DMS 273 (cell line): ENCODE data around the gene BRMS1.
A peak's percentile ranks its signal among the peaks of the same experiment; 100 is the strongest.
"Not testable (repeated sequence)": the region's sequence is repeated elsewhere in the genome, so short reads cannot be mapped to it uniquely, and the experiment has no call there.

ENCODE experiments used
- DNase-seq: peaks from one replicate; lab custom pipeline; 2025; ENCODE audit not compliant: unreplicated experiment; lab: John Stamatoyannopoulos, UW

BRMS1 gene

DNA sequence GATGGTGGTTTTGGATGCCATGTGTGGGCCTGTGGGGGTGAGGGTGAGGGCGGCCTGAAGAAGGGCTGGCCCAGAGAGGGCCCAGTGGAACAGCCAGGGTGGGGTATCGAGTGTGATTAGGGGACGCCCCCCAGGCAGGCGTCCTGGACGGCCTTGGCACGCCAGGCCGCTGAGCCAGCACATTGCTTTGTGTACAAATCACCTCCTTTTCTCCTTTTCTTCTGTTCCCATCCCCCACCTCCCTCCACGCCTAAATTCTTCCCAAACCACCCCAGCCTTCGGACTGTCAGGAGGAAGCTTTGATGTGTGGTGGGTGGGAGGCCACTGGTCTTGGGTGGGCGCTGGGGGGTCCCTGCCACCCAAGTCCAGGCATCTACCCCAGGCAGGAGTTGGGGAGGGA lies 20.2 kb downstream of the BRMS1 start:
- peak; percentile 54 for DNase-seq

GRCh38 chr11:66323684-66324083 lies 21.2 kb downstream of the BRMS1 start:
- DNase-seq = no peak

DNA sequence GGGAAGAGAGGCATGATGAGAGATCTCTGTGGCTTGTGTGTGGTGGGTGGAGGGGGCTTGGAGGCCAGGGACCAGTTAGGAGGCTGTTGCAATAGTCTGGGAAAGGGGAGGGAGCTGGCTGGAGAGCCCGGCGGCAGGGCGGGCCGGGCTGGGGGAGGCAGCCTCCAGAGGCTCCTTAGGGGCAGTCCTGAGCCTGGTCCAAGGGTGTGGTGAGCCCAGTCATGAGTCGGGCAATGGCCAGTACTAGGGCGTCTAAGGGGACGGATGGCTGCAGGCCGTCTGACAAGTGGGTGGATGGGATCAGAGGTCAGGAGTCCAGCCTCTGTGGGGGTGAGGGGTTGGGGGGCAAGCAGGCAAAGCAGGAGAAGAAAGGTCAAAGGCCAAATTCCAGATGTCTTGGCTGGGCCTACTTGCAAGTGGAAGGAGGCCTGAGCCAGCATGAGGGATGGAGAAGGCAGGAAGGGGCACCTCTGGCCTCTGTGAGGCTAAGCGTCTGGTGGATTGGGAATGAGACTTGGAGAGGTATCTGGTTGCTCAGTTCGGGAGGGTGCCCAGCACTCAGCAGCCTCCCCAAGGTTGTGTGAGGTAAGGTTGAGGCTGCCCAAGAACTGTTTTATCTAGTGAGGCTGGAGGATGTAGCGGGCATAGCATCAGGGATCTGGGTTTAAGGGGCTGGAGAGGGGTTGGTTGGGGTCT lies 22.0 kb downstream of the BRMS1 start:
- no peak for DNase-seq

GRCh38 chr11:66321606-66322005 lies 23.3 kb downstream of the BRMS1 start:
- DNase-seq = no peak

DNA sequence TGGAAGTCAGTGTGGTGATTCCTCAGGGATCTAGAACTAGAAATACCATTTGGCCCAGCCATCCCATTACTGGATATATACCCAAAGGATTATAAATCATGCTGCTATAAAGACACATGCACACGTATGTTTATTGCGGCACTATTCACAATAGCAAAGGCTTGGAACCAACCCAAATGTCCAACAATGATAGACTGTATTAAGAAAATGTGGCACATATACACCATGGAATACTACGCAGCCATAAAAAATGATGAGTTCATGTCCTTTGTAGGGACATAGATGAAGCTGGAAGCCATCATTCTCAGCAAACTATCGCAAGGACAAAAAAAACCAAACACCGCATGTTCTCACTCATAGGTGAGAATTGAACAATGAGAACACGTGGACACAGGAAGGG lies 24.2 kb downstream of the BRMS1 start:
- not testable (repeated sequence) for DNase-seq

- not testable (repeated sequence) for DNase-seq
These were observed 24.6 kb downstream of the BRMS1 start for GRCh38 chr11:66320289-66320688.

DNA sequence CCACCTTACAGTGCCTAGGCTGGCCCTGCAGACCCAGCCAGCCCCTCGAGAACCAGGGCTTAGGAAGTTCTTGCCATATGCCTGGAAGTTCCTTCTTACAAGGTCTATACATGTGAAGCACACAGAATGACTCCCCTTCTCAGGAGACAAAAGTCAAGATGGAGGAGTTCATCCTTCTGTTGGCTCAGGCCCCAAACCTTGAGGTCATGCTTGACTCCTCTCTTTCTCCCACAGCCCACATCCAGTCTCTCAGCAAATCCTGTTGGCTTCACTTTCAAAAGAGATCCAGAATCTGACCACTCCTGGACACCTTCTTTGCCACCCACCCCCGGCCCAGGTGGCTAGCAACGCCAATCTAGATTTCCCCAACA lies 26.3 kb downstream of the BRMS1 start:
- no peak for DNase-seq

DNA sequence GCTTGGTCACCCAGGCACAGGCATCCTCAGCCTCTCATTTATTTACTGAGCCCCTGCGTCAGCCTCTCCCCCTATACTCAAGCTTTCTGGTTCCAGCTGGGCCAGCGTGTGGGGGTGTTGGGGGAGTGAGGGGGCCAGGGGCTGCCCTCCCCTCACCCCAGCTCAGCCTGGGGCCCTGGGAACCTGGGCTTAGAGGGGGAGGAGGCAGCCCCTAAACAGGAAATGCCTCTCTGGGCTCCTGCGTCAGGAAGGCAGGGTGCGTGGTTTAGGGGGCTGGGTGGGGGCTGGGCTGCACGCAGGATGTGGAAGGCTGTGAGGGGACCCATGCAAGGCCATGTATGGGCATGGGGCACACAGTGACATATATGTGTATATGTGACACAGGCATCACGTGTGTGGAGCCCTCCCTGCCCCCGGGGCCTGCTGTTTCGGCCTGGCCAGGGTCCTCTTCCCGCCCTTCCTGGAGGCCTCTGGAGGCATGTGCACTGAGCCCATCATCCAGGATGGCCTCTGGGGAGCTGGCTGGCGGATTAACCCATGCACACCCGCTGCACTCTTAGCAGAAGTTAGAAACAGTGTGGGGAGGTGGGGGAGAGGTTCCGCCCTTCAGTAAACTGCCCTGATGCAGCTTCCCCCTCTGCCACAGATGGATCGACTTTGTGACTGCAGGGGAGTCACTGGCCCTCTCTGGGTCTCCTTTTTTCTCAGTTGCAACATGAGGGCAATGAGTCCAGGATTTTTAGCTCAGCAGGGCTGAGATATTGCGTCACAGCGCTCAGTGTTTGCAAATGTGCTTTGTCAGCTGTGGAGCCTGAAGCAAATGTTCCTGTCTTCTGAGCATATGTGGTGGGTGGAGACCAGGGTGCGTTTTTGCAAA lies 26.9 kb downstream of the BRMS1 start:
- peak; percentile 62 for DNase-seq

- DNase-seq = peak; percentile 61
These were observed 27.6 kb downstream of the BRMS1 start for GRCh38 chr11:66317322-66317722.

- peak; percentile 71 for DNase-seq
These were observed 28.1 kb downstream of the BRMS1 start, which contains the start of gene CD248 for GRCh38 chr11:66316849-66317251. TSS of gene CD248 (minus strand) at chr11:66317044. CDS start at chr11:66317027, 17 bp downstream.

DNA sequence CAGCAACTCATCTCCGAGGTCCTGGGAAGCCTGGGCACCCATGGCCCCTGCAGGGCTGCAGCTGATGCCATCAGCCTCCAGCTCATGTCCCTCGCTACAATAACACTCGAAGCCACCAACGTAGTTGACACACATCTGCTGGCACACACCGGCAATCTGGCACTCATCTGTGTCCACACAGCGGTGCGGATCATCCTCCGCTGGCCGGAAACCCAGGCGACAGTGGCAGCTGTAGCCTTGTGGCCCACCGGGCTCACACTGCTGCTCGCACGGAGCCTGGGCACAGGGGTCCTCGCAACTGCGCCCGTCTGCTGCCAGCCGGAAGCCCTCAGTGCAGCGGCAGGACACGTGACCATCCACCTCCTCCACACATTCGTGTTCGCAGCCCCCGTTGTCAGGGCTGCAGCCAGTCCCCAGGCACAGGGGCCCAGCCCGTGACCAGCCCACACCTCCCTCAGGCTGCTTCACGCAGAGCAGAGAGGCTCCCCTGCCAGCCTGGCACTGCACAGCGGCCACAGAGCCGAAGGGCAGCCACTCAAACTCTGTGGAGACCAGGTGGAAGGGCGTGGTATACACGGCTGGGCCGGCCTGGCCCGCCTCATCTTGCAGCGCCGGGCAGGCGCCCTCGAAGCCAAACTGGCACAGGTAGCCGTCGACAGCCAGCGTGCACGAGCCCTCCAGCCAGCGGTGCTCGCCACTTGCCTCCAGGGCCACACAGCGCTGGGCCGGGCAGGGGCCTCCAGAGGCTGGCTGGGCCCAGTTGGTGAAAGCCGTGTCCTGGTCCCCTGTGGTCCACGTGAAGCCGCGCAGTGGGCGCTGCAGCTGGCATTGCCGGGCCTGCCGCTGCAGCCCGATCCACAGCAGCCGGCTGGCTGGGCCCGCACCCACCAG lies 28.7 kb downstream of the BRMS1 start:
- no peak for DNase-seq

DNA sequence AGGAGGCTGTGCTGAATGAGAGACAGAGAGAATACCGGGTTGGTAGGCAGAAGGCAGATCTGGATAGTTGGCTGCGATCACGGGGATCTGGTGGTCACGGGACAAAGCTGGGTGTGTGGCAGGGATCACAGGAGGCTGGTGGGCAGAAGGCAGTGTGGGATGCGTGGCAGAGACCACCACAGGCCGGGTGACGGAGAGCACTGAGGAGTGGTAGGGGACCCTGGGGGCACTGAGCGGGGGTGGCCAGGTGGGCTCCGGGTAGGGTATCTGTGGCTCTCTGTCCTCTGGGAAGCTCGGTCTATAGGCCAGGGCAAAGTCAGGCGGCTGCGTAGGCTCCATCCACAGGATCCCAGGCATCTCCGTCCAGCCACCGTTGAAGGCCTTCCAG lies 29.4 kb downstream of the BRMS1 start:
- DNase-seq = no peak

DNA sequence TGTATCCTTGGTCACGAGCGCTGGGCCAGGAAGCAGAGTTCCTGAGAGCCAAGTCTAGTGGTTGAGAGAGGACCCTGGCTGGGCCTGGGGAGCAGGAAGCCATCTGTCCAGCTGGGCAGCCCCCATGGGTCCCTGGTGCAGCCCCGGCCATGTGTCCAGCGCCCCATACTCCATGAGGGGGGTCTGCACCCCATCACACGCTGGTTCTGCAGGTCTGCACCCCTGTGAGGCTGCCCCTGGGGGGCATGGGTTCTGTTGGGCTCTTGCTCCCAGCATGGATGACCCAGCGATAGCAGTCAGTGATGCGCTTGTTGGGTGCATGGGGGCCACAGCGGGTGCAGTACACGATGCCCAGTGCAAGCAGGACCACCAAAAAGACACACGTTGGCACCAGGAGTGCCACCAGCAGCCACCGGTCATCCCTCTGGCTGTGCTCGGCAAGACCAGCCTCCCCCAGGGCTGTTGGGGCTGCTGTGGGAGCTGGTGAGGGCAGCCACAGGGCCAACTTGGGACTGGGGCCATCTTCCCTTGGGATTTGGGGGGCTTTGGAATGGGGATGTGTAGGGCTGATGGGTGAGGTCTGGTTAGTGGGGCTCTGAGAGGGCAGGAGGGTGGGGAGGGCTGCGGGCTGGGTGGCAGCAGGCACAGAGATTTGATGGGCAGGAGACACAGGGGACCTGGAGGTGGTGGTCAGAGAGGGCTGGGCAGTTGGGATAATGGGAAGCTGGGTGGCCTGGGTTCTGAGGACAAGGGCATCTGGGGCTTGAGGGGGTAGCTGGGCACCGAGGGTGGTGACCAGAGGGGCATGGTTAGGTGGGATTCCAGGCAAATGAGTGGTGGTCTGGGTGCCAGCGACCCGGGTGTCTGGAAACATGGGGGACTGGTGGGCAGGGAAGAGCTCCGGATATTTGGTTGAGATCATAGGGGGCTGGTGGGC lies 30.1 kb downstream of the BRMS1 start:
- DNase-seq = no peak

DNA sequence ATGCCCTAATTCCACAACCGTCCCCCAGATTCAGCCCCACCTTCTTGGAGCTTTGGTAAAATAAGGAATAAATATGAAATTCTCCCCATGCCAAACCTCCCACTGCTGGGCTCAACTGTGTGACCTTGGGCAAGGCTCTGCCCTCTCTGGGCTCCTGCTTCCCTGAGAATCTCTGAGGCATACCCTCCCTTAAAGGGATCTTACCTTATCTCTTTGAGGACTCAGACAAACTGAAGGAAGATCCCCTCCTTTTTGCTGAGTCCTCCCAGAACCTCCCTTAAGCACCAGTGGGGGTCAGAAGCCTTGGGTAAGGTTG lies 30.8 kb downstream of the BRMS1 start:
- DNase-seq = no peak

- no peak for DNase-seq
These were observed 31.4 kb downstream of the BRMS1 start for GRCh38 chr11:66313321-66314185.

DNA sequence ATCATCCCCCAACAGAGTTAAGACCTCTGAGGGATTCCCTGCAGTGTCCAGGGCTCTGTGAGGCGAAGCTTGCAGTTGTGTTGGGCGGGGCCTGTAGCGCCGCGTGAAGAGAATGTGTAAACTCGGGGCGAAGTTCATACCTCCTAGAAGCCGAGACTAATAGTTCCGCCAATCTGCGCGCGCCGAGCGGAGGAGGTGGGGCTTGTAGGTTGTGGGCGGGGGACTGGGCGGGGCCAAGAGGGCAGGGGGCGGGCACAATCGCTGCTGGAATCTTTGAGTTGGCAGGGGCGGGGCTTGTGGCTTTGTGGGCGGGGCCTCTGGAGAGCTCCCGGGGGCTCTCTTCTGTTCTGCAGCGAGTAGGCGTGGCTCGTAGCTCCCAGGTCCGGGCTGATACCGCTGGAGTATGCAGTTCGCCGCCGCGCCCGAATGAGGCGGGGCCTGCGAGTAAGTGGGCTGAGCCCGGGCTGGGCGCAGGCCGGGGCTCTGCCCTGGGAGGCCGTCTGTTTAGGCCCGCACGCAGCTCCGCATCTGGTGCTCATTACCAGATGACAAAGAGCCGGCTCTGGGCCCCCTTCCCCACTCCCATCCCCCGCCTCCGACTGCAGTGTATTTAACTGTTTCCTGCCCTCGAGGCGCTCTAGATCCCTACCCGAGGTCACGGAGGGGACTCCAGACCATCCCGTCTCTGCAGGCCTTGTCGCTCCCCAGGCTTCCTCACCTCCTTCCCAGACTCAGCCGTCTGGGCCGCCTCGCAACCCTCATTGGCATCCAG lies 32.2 kb downstream of the BRMS1 start:
- DNase-seq = peak; percentile 98

DNA sequence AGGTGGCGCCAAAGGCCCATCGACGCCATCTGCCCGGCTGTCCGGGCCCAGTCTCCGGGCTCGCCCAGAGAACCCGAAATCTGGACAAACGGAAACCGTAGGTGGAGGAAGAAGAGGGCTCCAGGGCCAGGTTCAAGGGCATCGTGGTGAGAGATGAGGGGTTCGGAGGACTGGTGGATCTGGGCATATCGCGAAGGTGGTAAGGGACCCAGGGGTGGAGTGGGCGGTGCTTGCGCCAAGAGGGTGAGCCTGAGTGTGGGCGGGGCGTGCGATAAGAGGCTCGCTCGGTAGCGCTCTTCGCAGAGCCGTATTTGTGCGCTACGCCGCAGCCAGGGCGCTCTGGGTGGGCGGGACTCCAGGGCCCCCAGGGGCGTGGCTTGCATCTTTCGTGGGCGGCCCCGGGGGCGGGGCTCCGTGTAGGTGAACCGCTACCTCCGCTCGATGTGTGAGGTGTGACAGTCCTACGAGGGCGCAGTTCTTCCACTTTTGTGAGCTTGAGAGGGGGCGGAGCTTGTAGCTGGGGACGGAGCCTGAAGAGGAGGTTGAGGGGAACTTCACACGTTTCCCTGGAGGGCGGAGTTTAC lies 32.8 kb downstream of the BRMS1 start:
- peak; percentile 95 for DNase-seq

- DNase-seq = no peak
These were observed 33.4 kb downstream of the BRMS1 start for GRCh38 chr11:66311470-66311964.
